T-helper 2 cell (primary cell): ENCODE measurements around the gene XIAP.
"Not testable (repeated sequence)": the region's sequence is repeated elsewhere in the genome, so short reads cannot be mapped to it uniquely, and the experiment has no call there.

Experiments used
- DNase-seq, 5 experiments: peaks; one replicate each; pipeline versions ENCODE4 v3.0.0 to v3.0.0-alpha.2; 2012 to 2022

The XIAP gene

GRCh38 chrX:123876844-123877243, 17.0 kb downstream of the XIAP start:
- no peak for DNase-seq

- DNase-seq = peak in 2 of 5 experiments; percentile 15 to 60
These were observed 18.4 kb downstream of the XIAP start for GRCh38 chrX:123878252-123878721.

GRCh38 chrX:123881330-123881729, 21.5 kb downstream of the XIAP start:
- DNase-seq = no peak

- no peak for DNase-seq
These were observed 22.5 kb downstream of the XIAP start for GRCh38 chrX:123882391-123882790.

- DNase-seq = peak in 2 of 5 experiments; percentile 26 to 50
These were observed 25.1 kb downstream of the XIAP start for GRCh38 chrX:123884809-123885408.

GRCh38 chrX:123899701-123900100, 39.8 kb downstream of the XIAP start:
- DNase-seq = no peak

GRCh38 chrX:123903261-123903660, 43.4 kb downstream of the XIAP start:
- DNase-seq = not testable (repeated sequence)

- DNase-seq = no peak
These were observed 45.5 kb downstream of the XIAP start for GRCh38 chrX:123905332-123905731.

- peak in 1 of 5 experiments; percentile 1 for DNase-seq
These were observed 46.9 kb downstream of the XIAP start for GRCh38 chrX:123906557-123907316.

- DNase-seq = no peak
These were observed 49.7 kb downstream of the XIAP start for GRCh38 chrX:123909523-123909922.

- DNase-seq = no peak
These were observed 57.2 kb downstream of the XIAP start for GRCh38 chrX:123917069-123917468.

GRCh38 chrX:123918106-123918721, 58.4 kb downstream of the XIAP start:
- no peak for DNase-seq

- no peak for DNase-seq
These were observed 60.4 kb downstream of the XIAP start for GRCh38 chrX:123920105-123920785.

GRCh38 chrX:123923211-123923610, 63.4 kb downstream of the XIAP start:
- no peak for DNase-seq

- no peak for DNase-seq
These were observed 64.3 kb downstream of the XIAP start for GRCh38 chrX:123924186-123924585.

GRCh38 chrX:123927845-123928244, 68.0 kb downstream of the XIAP start:
- DNase-seq = no peak

- not testable (repeated sequence) for DNase-seq
These were observed 72.2 kb downstream of the XIAP start for GRCh38 chrX:123932055-123932454.

- no peak for DNase-seq
These were observed 83.2 kb downstream of the XIAP start for GRCh38 chrX:123943074-123943473.

- no peak for DNase-seq
These were observed 83.6 kb downstream of the XIAP start for GRCh38 chrX:123943488-123943887.

- no peak for DNase-seq
These were observed 90.0 kb downstream of the XIAP start for GRCh38 chrX:123949846-123950245.

GRCh38 chrX:123959281-123960063, 99.6 kb downstream of the XIAP start:
- DNase-seq = peak in 1 of 5 experiments; percentile 29

- no peak for DNase-seq
These were observed 101.1 kb downstream of the XIAP start for GRCh38 chrX:123960956-123961267.
